Activated CD8-positive, alpha-beta memory T cell treated with anti-CD3 and anti-CD28 coated beads for 36 hours (primary cell): ENCODE data around the gene CTSS. TPM values are rescaled to one million over a fixed set of nuclear protein-coding genes. Genes with fewer than 3 reads are reported as not detected.
"Not testable (repeated sequence)": the region's sequence is repeated elsewhere in the genome, so short reads cannot be mapped to it uniquely, and the experiment has no call there.

Source experiments
- CTCF ChIA-PET: fragments of 350-600 bp; sonication (Branson Sonifier 250); formaldehyde crosslinking; loops from one replicate; lab custom pipeline; 2021; ENCODE audit warnings: antibody characterized with exemption; lab: Charles Lee
- POLR2A ChIA-PET: fragments of 350-600 bp; sonication (Branson Sonifier 250); formaldehyde crosslinking; loops from one replicate; lab custom pipeline; 2021; ENCODE audit warnings: antibody characterized with exemption; lab: Charles Lee
- total RNA-seq, 2 experiments: library from RNA; stranded (reverse); gene quantifications; one replicate each; pipeline ENCODE4 v1.2.3, GENCODE V29; 2021

The CTSS gene
- total RNA-seq, 2 experiments from 2014 or later = 23.8 to 25.2 TPM

DNA sequence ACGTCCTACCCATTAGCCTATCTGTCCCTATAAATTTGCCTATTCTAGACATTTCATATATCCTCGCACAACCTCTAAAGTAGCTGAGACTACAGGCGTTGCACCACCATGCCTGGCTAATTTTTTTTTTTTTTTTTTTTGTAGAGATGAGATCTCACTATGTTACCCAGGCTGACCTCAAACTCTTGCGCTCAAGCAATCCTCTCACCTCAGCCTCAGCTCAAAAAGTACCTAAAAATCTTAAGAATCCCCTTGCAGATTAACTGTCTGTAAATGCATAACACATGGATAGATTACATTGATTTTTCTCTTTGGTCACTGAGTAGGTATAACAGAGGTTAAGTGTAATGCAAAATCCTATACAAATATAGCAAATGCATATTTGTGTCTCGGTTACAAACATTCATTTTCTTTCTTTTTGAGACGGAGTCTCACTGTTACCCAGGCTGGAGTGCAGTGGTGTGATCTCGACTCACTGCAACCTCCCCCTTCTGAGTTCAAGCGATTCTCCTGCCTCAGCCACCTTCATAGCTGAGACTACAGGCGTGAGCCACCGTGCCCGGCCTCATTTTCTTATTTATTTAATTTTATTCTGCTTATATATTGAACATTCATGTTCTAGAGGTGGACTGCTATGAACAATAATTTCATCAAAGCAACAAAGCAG, 47.2 kb downstream of the CTSS start:
- POLR2A ChIA-PET = no interaction called here
- CTCF ChIA-PET = interaction anchor here (0.6 kb wide), 1 partner anchor 162 kb away, joined by 3 read pairs; no protein-coding TSS in a partner anchor

DNA sequence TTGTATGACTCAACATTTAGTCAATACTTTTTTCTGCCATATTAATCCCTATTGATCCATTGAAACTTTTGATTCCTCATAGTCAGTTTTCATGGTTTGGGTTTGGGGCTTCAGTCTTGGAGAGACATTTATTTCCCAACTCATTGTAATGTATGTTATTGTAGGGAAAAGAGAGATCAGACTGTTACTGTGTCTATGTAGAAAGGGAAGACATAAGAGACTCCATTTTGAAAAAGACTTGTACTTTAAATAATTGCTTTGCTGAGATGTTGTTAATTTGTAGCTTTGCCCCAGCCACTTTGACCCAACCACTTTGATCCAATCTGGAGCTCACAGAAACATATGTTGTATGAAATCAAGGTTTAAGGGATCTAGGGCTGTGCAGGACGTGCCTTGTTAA, 56.5 kb downstream of the CTSS start:
- CTCF ChIA-PET = not testable (repeated sequence)
- POLR2A ChIA-PET = interaction anchor here (0.5 kb wide), 1 partner anchor 139 kb away, joined by 3 read pairs; no protein-coding TSS in a partner anchor

DNA sequence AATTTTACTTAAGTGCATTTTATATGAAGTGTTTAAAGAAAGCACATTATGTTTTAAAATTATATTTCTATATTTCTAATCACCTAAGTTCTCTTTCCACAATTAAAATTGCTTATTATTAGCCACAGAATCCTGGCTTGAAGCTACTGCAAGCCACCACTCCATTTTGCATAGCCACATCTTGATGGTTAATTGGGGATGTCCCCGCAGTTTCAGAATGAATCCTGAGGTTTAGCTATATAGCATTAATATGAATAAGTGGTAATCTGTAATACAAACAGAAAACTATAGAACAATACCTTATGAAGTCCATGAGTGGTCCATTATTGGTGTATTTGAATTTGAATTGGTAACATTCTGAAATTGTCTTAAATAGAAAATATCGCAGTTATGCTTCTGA, 57.0 kb downstream of the CTSS start:
- POLR2A ChIA-PET = interaction anchor here (0.5 kb wide), 1 partner anchor 139 kb away, joined by 3 read pairs; no protein-coding TSS in a partner anchor
- CTCF ChIA-PET = no interaction called here

DNA sequence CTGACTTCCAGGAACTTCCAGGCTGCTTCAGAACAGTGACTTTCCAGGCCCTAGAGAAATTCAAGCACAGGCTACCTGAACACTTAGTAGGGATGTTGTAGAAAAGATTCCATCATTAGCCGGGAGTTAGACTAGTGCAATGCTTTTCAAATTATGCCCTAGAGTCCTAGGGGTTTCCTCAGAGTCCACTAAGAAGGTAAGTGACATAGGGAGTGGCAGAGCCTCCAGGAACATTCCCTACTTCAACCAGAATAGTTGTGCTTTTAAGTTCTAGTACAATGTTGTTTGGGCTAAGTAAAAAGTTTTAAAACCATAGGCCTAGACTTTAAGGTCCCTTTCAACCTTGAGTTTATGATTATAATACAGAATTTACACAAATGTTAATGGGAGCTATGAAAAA, 59.5 kb downstream of the CTSS start:
- ChIA-PET CTCF (no interaction called here), POLR2A (no interaction called here)

DNA sequence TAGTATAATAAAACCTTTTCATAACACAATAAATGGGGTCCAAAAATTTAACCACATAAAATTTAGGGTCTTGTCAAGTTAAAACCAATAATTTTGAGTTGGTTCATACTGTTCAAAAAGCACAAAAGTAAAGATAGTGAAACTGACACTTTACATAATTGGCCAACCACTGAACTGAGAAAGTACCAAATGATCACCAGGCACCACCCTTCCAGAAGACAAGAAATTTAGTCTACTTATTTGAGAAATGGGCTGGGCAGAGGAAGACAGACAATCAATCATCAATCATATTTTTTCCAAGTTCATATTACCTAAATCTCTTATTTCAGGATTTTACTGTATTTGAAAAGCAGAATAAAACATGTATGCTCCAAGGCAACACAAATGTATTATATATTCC, 62.2 kb downstream of the CTSS start:
- CTCF ChIA-PET = no interaction called here
- POLR2A ChIA-PET = no interaction called here

DNA sequence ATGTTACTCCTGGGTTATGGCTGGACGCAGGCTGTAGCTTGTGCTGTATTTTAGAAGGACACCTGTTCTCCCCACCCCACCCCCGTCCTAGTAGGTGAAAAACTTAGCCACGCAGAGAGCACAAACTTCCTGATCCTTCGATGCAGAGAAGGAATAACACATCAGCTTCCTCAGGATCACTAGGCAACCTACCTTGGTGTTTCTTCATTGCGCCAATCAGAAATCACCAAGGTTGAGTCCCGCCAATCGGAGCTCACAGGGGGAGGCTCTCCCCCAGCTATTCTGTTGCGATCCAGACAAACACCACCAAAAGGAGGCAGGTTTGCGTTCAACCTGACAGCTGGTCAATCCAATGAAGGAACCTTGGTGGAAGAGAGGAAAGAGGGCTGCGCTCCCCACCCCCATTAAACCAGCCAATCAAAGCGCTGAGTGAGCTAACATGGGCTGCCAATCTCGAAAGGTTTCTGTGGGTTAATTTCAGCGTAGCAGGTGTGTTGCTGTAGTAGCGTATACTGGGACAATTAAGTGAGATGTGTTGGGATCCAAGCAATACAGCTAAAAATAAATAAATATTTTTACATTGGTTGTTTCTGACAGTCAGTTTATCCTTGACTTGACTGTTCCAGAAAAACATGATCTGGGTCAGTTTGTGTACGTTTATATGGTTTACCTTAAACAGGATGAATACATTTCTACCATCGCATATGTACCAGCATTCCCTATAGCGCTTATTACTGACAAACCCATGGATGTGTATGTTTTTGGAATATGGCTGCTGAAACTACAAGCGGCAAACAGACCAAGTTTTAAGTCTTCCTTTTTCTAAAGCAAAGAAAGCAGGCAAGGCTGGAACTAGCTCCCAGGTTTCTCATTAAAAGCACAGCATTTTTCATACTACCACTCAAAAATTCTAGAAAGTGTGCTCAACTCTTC, 68.3 kb downstream of the CTSS start, which contains the start of gene GOLPH3L:
Gene GOLPH3L (minus strand): TSS at position 160 of the 933 bp plus-strand sequence. CDS start 2,316 bp downstream, outside the sequence.
- ChIA-PET CTCF (interaction anchor here (0.8 to 1.3 kb wide), 3 partner anchors 75 to 225 kb away, joined by 3 to 4 read pairs (median 3); no protein-coding TSS in a partner anchor), POLR2A (interaction anchor here (0.6 to 1.4 kb wide), 4 partner anchors 68 to 234 kb away, joined by 3 to 6 read pairs (median 5); partner anchors contain the start of genes ENSA and MCL1)

DNA sequence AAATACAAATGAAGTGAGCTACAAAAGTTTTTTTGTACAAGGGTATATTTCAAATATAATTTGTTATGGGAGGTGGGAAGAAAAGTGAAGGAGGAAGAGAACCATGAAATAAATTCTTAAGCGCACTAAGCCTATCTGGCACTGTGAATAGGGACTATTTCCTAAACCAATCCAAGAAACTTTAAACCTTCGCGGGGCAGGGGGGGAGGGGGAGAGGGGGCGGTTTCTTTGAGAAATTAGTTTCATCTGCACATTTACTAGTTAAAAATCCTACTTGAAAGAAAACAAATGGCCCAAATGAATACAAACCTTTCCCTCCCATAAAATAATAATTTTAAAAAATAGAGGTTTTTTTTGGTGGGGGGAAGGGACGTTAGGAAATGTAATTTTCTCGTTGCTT, 69.0 kb downstream of the CTSS start:
- CTCF ChIA-PET = interaction anchor here (0.8 to 1.3 kb wide), 3 partner anchors 76 to 226 kb away, joined by 3 to 4 read pairs (median 3); no protein-coding TSS in a partner anchor
- POLR2A ChIA-PET = interaction anchor here (0.6 to 1.4 kb wide), 4 partner anchors 31 to 117 kb away, joined by 3 to 6 read pairs (median 5); partner anchors contain the start of genes ENSA and MCL1

DNA sequence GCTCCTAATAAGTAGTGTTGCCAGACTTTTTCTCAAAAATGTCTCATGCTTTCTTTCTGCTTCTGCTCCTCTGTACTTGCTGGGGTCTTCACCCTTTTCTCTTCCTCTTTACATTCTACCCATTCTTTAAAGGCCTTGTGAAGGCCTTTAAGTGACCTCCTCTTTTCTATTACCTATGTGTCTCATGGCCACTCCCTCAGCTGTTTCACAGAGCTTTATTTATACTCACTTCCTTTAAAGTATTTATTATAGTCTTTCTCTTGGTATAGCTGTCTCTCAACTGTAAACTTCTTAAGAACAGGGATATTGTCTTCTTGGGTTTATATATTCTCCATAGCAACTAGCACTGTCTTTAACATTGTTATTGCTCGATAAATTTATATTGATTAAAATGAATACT, 69.4 kb downstream of the CTSS start:
- CTCF ChIA-PET = interaction anchor here (0.8 to 1.1 kb wide), 2 partner anchors 76 to 135 kb away, joined by 3 read pairs; no protein-coding TSS in a partner anchor

DNA sequence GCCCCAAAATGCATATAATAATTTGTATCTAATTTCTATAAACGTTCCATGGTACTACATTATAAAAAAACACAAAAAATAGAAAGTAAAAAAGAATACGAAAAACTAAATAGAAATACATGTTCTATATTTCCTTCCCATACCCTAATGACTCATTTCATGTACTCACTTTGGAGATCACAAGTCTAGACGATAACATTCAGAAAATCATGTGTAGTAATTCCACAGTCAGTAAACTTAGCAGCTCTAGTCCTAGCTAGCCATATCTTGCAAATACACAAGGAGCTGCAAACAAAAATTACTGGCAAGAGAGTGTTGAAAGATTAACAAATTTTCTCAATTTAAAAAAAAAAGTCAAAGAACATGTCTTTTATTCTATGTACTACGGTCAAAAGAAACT, 70.0 kb downstream of the CTSS start:
- ChIA-PET POLR2A (no interaction called here), CTCF (no interaction called here)

More for the DNA sequence above, 69.4 kb downstream of the CTSS start:
- POLR2A ChIA-PET = interaction anchor here (0.7 to 1.4 kb wide), 2 partner anchors 31 to 116 kb away, joined by 3 to 6 read pairs; partner anchors contain the start of gene MCL1

DNA sequence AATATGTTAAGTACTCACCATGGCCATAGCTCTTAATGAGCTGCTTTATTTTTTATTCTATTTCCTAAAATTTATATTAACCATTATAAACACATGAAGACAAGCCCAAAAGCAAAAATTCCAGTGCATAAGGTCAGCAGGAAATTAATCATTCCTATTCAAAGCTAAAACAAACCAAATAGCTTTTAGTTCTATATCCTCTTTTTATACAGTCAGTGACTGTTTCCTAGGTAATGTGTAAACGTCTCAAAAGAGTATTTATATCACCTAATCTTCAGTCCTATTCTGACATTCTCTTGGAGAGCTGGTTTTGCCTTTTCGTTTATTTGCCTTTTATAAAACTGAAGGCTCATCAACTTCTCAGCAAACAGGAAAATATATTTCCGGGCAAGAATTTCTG, 72.9 kb downstream of the CTSS start:
- CTCF ChIA-PET = interaction anchor here (0.5 kb wide), 1 partner anchor 96 kb away, joined by 3 read pairs; no protein-coding TSS in a partner anchor

DNA sequence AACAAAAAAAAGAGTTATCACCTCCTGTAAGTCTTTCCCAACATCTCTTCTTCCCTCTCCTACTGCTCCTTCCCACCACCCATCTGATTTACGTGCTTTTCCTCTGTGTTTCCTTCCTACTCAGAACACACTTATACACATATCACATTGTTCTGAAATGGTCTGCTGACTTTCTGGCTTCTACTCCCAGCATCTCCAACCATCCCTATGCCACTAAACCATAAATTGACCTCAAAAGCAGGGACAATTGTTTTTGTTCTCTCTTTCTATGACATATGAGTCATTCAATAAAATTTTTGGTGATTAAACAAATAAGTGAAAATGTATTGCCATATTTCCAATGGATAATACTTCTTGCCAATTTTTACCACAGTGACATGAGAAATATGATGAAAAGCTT, 76.8 kb downstream of the CTSS start:
- ChIA-PET CTCF (no interaction called here), POLR2A (interaction anchor here (0.6 kb wide), 1 partner anchor 69 kb away, joined by 3 read pairs; no protein-coding TSS in a partner anchor)

More for the DNA sequence above, 72.9 kb downstream of the CTSS start:
- POLR2A ChIA-PET = no interaction called here

DNA sequence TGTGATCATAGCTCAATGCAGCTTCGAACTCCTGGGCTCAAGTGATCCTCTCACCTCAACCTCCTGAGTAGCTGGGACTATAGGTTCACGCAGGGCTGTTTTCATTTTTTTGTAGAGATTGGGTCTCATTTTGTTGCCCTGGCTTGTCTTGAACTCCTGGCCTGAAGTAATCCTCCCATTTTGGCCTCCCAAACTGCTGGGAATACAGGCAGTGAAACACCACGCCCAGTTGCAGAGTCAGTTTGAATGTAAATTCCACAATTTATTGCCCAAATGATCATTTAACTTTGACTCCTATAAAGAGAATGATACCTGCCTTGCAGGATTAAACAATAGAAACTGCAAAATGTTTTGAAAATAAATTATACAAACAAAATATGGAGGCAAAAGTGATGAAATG, 79.3 kb downstream of the CTSS start:
- ChIA-PET CTCF (interaction anchor here (0.7 kb wide), 1 partner anchor 123 kb away, joined by 3 read pairs; no protein-coding TSS in a partner anchor), POLR2A (interaction anchor here (0.6 kb wide), 1 partner anchor 458 kb away, joined by 3 read pairs; no protein-coding TSS in a partner anchor)

DNA sequence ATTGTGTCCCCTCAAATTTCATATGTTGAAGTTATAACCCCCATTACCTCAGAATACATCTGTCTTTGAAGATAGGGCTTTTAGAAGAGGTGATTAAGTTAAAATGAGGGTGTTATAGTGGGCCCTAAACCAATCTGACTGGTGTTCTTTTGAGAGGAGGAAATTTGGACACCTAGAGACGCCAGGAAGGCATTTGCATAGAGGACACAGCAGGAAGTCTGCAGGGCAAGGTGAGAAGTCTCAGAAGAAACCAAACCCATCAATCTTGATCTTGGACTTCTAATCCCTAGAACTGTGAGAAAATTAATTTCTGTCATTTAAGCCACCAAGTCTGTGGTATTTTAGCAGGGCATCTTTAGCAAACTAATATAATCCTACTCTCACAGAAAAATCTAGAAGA, 81.7 kb downstream of the CTSS start:
- ChIA-PET POLR2A (interaction anchor here (0.6 to 0.7 kb wide), 2 partner anchors 191 to 249 kb away, joined by 3 to 4 read pairs; no protein-coding TSS in a partner anchor), CTCF (no interaction called here)

Other genes starting within 250 kb of the CTSS start
- gene ADAMTSL4, start 216.4 kb downstream of the CTSS start, total RNA-seq = not detected
- 100 to 1,000 TPM; 211 to 215 TPM for gene MCL1, start 186.2 kb downstream of the CTSS start, total RNA-seq
- 100 to 1,000 TPM; 245 to 251 TPM for gene ENSA, start 136.2 kb downstream of the CTSS start, total RNA-seq
- 10 to 100 TPM; 15.4 to 18.8 TPM for gene GOLPH3L, start 68.6 kb downstream of the CTSS start, total RNA-seq
- gene HORMAD1, start 44.9 kb downstream of the CTSS start, total RNA-seq = not detected
- gene CTSK, start 42.5 kb upstream of the CTSS start, total RNA-seq = 1 to 10 TPM; 1.9 to 2.2 TPM
- 10 to 100 TPM; 38.8 to 42.4 TPM for gene ARNT, start 110.8 kb upstream of the CTSS start, total RNA-seq
- not detected for gene CTXND2, start 121.4 kb upstream of the CTSS start, total RNA-seq
- 10 to 100 TPM; 44.0 to 44.2 TPM for gene SETDB1, start 160.6 kb upstream of the CTSS start, total RNA-seq
- gene CERS2, start 209.1 kb upstream of the CTSS start, total RNA-seq = 100 to 1,000 TPM; 210 to 218 TPM
- under 1 TPM; 0.10 to 0.15 TPM for gene ANXA9, start 216.5 kb upstream of the CTSS start, total RNA-seq
- gene MINDY1, start 241.1 kb upstream of the CTSS start, total RNA-seq = 1 to 10 TPM; 4.8 to 5.7 TPM
- gene PRUNE1, start 242.7 kb upstream of the CTSS start, total RNA-seq = 10 to 100 TPM; 14.5 to 14.9 TPM